ENCODE data around the gene PDK1. TPM values are rescaled to one million over a fixed set of nuclear protein-coding genes. Genes with fewer than 3 reads are reported as not detected.

PDK1 gene
- total RNA-seq, 2 donors from 2014 or later, result 6.2 to 14.4 TPM

DNA sequence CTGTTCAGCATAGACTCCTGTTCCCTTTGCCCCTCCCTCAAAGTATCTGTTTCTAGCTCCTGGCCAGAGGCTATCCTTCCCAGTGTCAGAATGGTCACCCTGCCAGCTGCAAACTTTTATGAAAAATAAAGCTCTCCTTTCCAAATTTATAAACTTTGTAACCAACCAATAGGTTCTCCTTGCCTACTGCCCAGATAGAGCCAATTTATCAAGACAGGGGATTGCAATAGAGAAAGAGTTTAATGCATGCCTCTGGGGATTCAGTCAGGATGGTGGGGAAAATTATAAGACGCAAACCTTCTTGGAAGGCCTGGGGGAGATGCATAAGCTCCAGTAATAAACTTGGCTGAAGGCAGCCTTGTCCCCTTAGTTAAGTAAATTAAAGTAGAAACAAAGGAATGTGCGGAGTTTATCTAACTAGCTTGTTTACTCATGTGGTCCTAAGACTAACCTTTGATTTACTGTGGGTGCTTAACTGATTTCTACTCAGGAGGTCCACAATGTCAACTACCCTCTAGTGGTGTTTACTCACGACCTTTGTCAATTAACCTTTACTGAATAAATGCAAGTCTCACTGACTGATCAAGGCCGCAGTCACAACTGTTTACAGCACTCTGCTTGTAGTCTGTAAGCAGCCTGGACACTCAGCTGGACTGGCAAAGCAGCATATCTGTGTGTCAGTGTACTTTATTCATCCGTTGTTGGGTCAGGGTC lies 42.9 kb upstream of the PDK1 start:
- Histone ChIP-seq H3K4me3 (no peak overlapping the region), H3K4me1 (replicated peaks) (no peaks in the 10 kb centered on the region), H3K36me3 (no peaks in the 10 kb centered on the region), H3K9me3 (no peaks in the 10 kb centered on the region), H3K27me3 (replicated peaks; ENCODE audit: insufficient read depth) (no peaks in the 10 kb centered on the region), H3K27ac (no peak overlapping the region)
- no peak for TF ChIP-seq POLR2A (IDR thresholded peaks at IDR 0.05)
- TF ChIP-seq POLR2AphosphoS5 (IDR thresholded peaks at IDR 0.05), result no peak
- TF ChIP-seq, protein P1, sequence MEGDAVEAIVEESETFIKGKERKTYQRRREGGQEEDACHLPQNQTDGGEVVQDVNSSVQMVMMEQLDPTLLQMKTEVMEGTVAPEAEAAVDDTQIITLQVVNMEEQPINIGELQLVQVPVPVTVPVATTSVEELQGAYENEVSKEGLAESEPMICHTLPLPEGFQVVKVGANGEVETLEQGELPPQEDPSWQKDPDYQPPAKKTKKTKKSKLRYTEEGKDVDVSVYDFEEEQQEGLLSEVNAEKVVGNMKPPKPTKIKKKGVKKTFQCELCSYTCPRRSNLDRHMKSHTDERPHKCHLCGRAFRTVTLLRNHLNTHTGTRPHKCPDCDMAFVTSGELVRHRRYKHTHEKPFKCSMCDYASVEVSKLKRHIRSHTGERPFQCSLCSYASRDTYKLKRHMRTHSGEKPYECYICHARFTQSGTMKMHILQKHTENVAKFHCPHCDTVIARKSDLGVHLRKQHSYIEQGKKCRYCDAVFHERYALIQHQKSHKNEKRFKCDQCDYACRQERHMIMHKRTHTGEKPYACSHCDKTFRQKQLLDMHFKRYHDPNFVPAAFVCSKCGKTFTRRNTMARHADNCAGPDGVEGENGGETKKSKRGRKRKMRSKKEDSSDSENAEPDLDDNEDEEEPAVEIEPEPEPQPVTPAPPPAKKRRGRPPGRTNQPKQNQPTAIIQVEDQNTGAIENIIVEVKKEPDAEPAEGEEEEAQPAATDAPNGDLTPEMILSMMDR (IDR thresholded peaks at IDR 0.05), result no peak
- 79% methylated on average over 5 of the region's 5 CpGs for WGBS
- intact Hi-C loops (cut with DNase I), result no loop called here
- no peak for DNase-seq (ENCODE audit: low spot score)

DNA sequence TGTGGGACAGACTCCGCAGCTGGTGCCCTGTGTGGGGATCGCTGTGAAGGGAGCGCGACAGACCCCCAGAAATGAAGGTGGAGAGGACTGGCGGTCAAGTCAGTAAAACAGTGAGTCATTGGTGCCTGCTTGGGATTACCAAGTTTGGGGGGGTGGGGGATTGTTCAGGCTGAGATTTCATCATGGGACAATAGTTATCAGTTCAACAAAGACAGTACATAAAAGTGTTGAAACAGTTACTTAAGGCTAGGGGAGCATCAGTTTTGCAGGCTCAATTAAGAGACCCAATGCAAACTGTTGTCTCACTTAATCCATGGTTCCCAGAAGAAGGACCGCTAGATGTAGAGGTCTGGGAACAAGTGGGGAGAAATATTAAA lies 42.4 kb upstream of the PDK1 start:
- Histone ChIP-seq H3K9me3 (no peaks in the 10 kb centered on the region), H3K27ac (no peak overlapping the region), H3K27me3 (replicated peaks; ENCODE audit: insufficient read depth) (no peaks in the 10 kb centered on the region), H3K4me3 (no peak overlapping the region), H3K4me1 (replicated peaks) (no peaks in the 10 kb centered on the region), H3K36me3 (no peaks in the 10 kb centered on the region)
- TF ChIP-seq, protein P1 (IDR thresholded peaks at IDR 0.05), result no peak
- TF ChIP-seq POLR2AphosphoS5 (IDR thresholded peaks at IDR 0.05) (no peak), POLR2A (IDR thresholded peaks at IDR 0.05) (no peak)
- intact Hi-C loops (cut with DNase I), result no loop called here
- WGBS, result 97% methylated on average over 6 of the region's 6 CpGs
- no peak for DNase-seq (ENCODE audit: low spot score)

DNA sequence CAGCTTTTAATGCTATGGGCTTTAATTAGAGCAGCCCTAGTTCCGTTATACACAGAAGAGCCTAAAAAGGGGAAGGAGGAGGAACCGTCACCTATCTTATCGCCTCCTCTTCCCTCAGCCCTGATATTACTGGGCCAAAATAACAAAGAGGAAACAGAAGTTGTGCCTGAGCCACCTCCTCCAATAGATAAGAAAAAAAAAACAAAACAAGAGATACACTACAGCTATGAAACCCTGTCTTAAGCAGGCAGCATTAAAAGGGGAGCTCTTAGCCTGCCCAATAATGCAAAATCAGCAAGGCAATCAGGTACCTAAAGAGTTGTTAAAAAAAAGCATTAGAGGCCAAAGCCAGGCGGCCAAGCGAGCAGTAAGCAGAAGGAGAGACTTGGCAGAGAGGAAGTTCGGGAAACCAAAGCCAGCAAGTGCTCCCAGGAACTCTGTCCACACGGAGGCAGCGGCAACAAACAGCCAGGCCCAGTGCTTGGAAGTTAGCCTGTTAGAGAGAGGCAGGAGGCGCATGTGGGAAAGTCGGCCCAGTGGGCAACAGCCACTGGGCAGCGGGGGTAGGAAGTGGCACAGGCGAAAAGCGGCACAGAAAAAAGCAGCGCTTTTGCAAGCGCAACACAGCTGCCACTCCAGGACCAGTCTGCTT lies 41.8 kb upstream of the PDK1 start:
- WGBS, result 69% methylated on average over 15 of the region's 15 CpGs
- intact Hi-C loops (cut with DNase I), result no loop called here
- H3K27ac ChIP-seq, result no peak overlapping the region
- H3K4me1 ChIP-seq (replicated peaks), result no peaks in the 10 kb centered on the region
- no peak overlapping the region for H3K4me3 ChIP-seq
- DNase-seq (ENCODE audit: low spot score), result no peak
- H3K27me3 ChIP-seq (replicated peaks; ENCODE audit: insufficient read depth), result no peaks in the 10 kb centered on the region
- no peaks in the 10 kb centered on the region for H3K9me3 ChIP-seq
- H3K36me3 ChIP-seq, result no peaks in the 10 kb centered on the region
- no peak for TF ChIP-seq POLR2AphosphoS5 (IDR thresholded peaks at IDR 0.05)
- TF ChIP-seq, protein P1 (IDR thresholded peaks at IDR 0.05), result no peak
- no peak for TF ChIP-seq POLR2A (IDR thresholded peaks at IDR 0.05)

DNA sequence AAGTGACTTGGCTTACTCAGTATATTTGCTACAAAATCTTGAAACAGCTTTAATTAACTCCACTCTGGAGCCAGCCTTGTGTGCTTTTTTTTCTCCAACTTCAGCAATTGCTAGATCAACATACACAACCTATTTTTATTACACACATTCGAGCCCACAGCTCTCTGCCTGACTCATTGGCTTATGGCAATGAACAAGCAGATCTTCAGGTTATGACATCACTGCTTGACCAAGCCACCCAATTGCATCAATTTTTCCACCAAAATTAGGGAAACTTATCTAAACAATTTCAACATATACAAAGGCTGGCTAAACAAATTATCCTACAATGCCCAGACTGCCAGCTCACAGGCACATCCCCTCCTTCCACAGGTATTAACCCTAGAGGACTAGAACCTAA lies 39.6 kb upstream of the PDK1 start:
- Histone ChIP-seq H3K4me3 (no peak overlapping the region), H3K9me3 (no peaks in the 10 kb centered on the region), H3K27me3 (replicated peaks; ENCODE audit: insufficient read depth) (no peaks in the 10 kb centered on the region), H3K27ac (no peak overlapping the region), H3K36me3 (no peaks in the 10 kb centered on the region), H3K4me1 (replicated peaks) (no peaks in the 10 kb centered on the region)
- 41% methylated on average over 1 of the region's 1 CpG for WGBS
- intact Hi-C loops (cut with DNase I), result no loop called here
- TF ChIP-seq POLR2A (IDR thresholded peaks at IDR 0.05), result no peak
- TF ChIP-seq, protein P1 (IDR thresholded peaks at IDR 0.05), result no peak
- no peak for TF ChIP-seq POLR2AphosphoS5 (IDR thresholded peaks at IDR 0.05)
- DNase-seq (ENCODE audit: low spot score), result no peak

DNA sequence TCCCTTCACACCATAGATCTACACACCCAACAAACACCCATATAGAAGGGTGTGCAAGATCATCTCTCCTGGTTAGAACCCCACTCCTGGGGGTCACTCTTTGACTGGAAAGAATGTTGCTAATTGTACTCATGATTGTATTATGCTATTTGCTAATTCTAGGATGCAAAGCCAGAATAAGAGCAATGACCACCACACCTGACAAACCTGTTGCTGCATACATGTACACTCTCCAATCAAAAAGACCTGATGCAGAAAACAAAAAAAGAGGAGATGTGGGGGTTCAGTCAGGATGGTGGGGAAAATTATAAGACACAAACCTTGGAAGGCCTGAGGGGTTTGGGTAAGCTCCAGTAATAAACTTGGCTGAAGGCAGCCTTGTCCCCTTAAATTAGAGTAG lies 36.9 kb upstream of the PDK1 start:
- intact Hi-C loops (cut with DNase I), result no loop called here
- TF ChIP-seq, protein P1 (IDR thresholded peaks at IDR 0.05), result no peak
- no peak for TF ChIP-seq POLR2A (IDR thresholded peaks at IDR 0.05)
- TF ChIP-seq POLR2AphosphoS5 (IDR thresholded peaks at IDR 0.05), result no peak
- H3K4me1 ChIP-seq (replicated peaks), result no peaks in the 10 kb centered on the region
- no peak overlapping the region for H3K27ac ChIP-seq
- DNase-seq (ENCODE audit: low spot score), result no peak
- H3K9me3 ChIP-seq, result no peaks in the 10 kb centered on the region
- H3K4me3 ChIP-seq, result no peak overlapping the region
- no peaks in the 10 kb centered on the region for H3K27me3 ChIP-seq (replicated peaks; ENCODE audit: insufficient read depth)
- H3K36me3 ChIP-seq, result no peaks in the 10 kb centered on the region
